Adipocyte (in vitro differentiated cells): Measurements from ENCODE around the gene FAM98C.

Experiments used
- DNase-seq: peaks from one replicate; pipeline ENCODE4 v3.0.0-alpha.2; 2015; ENCODE audit warnings: low read depth
- H3K27me3 ChIP-seq: replicated peaks from 2 replicates; pipeline ENCODE4 v1.7.0; 2013; ENCODE audit warnings: mild to moderate bottlenecking, low read length, moderate library complexity; ENCODE audit not compliant: control insufficient read depth, insufficient read depth
- H3K36me3 ChIP-seq: 2 replicates; pipeline ENCODE4 v1.7.0; 2013; ENCODE audit warnings: low read length, mild to moderate bottlenecking, moderate library complexity; ENCODE audit not compliant: control insufficient read depth, insufficient read depth, severe bottlenecking
- H3K4me1 ChIP-seq: 2 replicates; pipeline ENCODE4 v1.7.0; 2013; ENCODE audit warnings: mild to moderate bottlenecking, low read length, moderate library complexity; ENCODE audit not compliant: control insufficient read depth, insufficient read depth
- H3K4me3 ChIP-seq: 2 replicates; pipeline ENCODE4 v1.7.0; 2013; ENCODE audit warnings: mild to moderate bottlenecking, low read length, moderate library complexity
- H3K9ac ChIP-seq: 2 replicates; pipeline ENCODE4 v1.7.0; 2013; ENCODE audit warnings: mild to moderate bottlenecking, low read length, moderate library complexity
- H3K9me3 ChIP-seq: 2 replicates; pipeline ENCODE4 v1.7.0; 2013; ENCODE audit warnings: mild to moderate bottlenecking, low read length, moderate library complexity; ENCODE audit not compliant: control insufficient read depth

FAM98C gene

DNA sequence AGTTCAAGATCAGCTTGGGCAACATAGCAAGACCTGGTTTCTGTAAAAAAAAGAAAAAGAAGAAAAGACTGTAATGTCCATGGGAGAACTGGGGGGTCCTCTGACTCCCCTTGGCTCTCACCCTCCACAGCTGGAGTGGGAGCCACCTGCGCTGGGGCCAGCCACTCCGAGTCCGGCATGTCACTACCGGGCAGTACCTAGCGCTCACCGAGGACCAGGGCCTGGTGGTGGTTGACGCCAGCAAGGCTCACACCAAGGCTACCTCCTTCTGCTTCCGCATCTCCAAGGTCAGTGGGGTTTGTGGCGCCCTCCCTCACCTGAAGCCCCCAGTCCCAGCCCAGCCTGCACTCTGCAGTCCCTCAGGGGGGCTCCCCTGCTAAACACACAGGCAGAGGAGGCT lies 45.3 kb downstream of the FAM98C start:
- peaks cover 4% of the 10 kb centered on the region for H3K9me3 ChIP-seq
- DNase-seq, result no peak
- no peak overlapping the region for H3K4me3 ChIP-seq

DNA sequence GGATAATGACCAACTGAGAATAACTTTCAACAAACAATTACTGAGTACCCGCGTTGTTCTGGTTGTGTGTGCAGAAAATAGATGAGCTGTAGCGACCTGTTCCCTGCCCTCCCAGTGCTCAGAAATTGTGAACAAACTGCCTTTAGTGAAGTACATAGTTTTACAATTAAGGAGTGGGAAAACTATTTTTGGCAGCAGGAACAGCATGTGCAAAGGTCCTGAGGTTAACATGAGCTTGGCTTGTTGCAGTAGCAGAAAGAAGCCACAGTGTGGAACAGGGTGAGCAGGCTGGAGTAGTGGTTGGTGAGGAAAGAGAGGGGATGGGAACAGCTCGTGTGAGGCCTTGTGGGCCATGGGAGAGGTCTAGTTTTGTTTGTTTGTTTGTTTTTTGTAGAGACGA lies 46.6 kb downstream of the FAM98C start:
- H3K9ac ChIP-seq, result no peak overlapping the region
- peaks cover 28% of the 10 kb centered on the region for H3K27me3 ChIP-seq
- peaks cover 4% of the 10 kb centered on the region for H3K9me3 ChIP-seq
- H3K4me3 ChIP-seq, result no peak overlapping the region
- DNase-seq, result no peak
- H3K36me3 ChIP-seq, result no peaks in the 10 kb centered on the region
- H3K4me1 ChIP-seq, result no peaks in the 10 kb centered on the region

More for the DNA sequence above, 45.3 kb downstream of the FAM98C start:
- no peak overlapping the region for H3K9ac ChIP-seq
- no peaks in the 10 kb centered on the region for H3K36me3 ChIP-seq
- peaks cover 28% of the 10 kb centered on the region for H3K27me3 ChIP-seq
- H3K4me1 ChIP-seq, result no peaks in the 10 kb centered on the region

DNA sequence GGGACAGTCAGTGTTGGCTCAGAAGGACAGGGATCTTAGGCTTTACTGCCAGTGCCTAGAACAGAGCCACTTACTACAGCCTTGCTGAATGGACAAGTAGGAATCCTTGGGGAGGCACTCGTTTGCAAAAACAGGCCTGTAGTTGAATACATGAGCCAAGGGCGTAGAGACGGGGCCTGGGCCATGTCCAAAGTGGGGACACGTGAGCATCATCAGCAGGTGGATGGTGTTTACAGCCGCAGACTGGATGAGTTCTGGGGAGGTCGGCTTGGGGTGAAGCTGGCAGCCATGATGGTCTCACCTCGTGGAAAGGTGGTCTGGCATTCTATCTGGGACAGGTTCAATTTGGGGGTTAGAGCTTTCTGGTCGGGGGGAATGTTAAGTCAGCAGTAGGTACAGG lies 48.1 kb downstream of the FAM98C start:
- Histone ChIP-seq H3K9ac (no peak overlapping the region), H3K36me3 (no peaks in the 10 kb centered on the region), H3K9me3 (peaks cover 4% of the 10 kb centered on the region), H3K4me3 (no peak overlapping the region), H3K27me3 (peaks cover 32% of the 10 kb centered on the region), H3K4me1 (no peaks in the 10 kb centered on the region)
- no peak for DNase-seq

DNA sequence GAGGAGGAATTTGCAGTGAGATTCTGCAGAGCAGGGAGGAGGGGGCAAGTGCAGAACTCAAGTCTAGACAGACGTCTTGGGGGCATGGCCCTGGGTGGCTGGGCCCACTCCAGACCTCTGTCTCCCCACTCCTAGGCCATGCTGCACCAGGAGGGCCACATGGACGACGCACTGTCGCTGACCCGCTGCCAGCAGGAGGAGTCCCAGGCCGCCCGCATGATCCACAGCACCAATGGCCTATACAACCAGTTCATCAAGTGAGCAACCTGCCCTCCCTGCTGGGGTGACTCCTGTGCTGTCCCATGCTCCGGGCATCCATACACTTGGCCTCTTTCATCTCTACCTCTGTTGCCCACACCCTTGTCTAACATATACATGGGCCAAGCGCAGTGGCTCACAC lies 48.7 kb downstream of the FAM98C start:
- no peak for DNase-seq
- H3K4me3 ChIP-seq, result no peak overlapping the region
- H3K4me1 ChIP-seq, result no peaks in the 10 kb centered on the region
- H3K36me3 ChIP-seq, result no peaks in the 10 kb centered on the region
- peaks cover 27% of the 10 kb centered on the region for H3K27me3 ChIP-seq
- peaks cover 4% of the 10 kb centered on the region for H3K9me3 ChIP-seq
- no peak overlapping the region for H3K9ac ChIP-seq

DNA sequence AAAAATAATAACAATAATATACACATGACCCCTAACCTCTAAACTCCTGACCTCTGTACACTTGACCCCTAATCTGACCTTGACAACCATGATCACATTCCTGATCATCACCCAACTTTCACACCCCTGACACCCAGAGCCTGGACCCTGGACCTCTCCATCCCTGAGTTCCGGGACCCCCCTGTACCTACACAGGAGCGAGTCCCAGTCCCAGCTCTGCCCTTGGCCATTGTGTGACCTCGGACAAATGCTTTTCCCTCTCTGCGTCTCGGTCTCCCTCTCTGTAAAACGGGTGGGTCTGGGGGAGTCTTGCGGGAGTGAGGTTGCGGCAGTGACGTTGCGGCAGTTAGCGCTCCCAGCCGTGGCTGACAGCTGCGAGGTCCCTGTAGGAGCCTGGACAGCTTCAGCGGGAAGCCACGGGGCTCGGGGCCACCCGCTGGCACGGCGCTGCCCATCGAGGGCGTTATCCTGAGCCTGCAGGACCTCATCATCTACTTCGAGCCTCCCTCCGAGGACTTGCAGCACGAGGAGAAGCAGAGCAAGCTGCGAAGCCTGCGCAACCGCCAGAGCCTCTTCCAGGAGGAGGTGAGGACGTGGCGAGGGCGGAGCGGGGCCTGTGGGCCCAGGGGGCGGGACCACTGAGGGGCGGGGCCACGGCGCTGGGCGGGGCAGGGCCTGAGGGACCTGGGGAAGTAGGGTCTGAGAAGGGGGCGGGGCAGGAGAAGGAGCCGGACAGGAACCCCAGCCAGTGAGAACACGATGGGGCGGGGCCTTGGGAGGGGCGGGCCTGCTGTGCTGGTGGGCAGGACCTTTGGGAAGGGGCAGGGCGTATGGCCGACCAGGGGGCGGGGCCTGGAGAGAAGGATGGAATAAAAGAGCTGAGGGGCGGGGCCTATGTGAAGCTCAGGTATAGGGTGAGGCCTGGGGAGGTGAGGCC lies 49.8 kb downstream of the FAM98C start:
- no peak for DNase-seq
- H3K9me3 ChIP-seq, result peaks cover 4% of the 10 kb centered on the region
- H3K36me3 ChIP-seq, result no peaks in the 10 kb centered on the region
- H3K9ac ChIP-seq, result no peak overlapping the region
- no peak overlapping the region for H3K4me3 ChIP-seq
- H3K27me3 ChIP-seq, result peaks cover 33% of the 10 kb centered on the region
- no peaks in the 10 kb centered on the region for H3K4me1 ChIP-seq

DNA sequence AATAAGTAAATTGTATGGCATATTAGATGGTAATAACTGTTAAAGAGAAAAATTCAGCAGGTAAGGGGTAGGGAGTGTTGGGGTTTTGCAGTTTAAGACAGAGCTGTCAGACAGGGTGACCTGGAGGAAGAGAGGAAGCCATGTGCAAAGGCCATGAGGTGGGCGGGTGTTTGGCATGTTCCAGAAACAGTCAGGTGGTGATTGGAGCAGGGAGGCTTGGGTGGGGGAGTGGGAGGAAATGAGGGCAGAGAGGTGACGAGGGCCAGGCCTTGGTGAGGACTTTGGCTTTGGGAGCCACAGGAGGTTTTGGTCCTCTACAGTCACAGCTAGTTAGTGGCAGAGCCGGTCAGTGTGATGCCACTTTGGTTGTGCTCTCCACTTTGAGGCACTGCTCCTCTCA lies 50.7 kb downstream of the FAM98C start:
- no peak overlapping the region for H3K4me3 ChIP-seq
- peaks cover 33% of the 10 kb centered on the region for H3K27me3 ChIP-seq
- no peak overlapping the region for H3K9ac ChIP-seq
- DNase-seq, result no peak
- H3K36me3 ChIP-seq, result no peaks in the 10 kb centered on the region
- no peaks in the 10 kb centered on the region for H3K4me1 ChIP-seq
- H3K9me3 ChIP-seq, result peaks cover 4% of the 10 kb centered on the region

DNA sequence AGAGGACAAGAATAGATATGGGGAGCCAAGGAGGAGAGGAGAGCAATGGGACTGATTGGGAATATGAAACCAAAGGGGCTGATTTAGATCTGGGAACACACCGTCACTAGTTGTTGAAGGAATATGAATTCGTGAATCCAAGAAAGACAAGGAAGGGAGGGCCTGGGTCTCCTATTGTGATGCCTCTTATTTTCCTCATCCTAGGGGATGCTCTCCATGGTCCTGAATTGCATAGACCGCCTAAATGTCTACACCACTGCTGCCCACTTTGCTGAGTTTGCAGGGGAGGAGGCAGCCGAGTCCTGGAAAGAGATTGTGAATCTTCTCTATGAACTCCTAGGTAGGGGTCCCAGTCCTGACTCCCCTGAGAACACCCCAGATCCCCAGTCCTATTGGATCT lies 52.1 kb downstream of the FAM98C start:
- DNase-seq, result peak; percentile 31
- Histone ChIP-seq H3K4me3 (no peak overlapping the region), H3K9me3 (no peaks in the 10 kb centered on the region), H3K27me3 (peaks cover 25% of the 10 kb centered on the region), H3K36me3 (no peaks in the 10 kb centered on the region), H3K4me1 (no peaks in the 10 kb centered on the region), H3K9ac (no peak overlapping the region)

DNA sequence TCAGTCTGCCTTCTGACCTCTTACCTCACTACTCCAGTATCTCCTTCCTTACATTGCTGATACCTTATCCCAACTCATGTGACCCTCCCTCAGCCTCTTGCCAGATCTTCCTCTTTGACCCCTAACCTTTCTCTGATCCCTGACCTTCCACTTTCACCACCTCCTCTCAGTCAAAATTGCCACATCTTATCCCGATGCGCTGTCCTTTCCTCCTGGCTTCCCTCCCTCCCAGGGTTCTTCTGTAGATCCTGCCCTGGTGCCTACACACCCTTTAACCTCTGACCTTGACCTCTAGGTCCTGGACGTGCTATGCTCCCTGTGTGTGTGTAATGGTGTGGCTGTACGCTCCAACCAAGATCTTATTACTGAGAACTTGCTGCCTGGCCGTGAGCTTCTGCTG lies 54.3 kb downstream of the FAM98C start:
- Histone ChIP-seq H3K27me3 (peaks cover 16% of the 10 kb centered on the region), H3K36me3 (no peaks in the 10 kb centered on the region), H3K9me3 (no peaks in the 10 kb centered on the region), H3K9ac (no peak overlapping the region), H3K4me1 (no peaks in the 10 kb centered on the region), H3K4me3 (no peak overlapping the region)
- DNase-seq, result no peak

DNA sequence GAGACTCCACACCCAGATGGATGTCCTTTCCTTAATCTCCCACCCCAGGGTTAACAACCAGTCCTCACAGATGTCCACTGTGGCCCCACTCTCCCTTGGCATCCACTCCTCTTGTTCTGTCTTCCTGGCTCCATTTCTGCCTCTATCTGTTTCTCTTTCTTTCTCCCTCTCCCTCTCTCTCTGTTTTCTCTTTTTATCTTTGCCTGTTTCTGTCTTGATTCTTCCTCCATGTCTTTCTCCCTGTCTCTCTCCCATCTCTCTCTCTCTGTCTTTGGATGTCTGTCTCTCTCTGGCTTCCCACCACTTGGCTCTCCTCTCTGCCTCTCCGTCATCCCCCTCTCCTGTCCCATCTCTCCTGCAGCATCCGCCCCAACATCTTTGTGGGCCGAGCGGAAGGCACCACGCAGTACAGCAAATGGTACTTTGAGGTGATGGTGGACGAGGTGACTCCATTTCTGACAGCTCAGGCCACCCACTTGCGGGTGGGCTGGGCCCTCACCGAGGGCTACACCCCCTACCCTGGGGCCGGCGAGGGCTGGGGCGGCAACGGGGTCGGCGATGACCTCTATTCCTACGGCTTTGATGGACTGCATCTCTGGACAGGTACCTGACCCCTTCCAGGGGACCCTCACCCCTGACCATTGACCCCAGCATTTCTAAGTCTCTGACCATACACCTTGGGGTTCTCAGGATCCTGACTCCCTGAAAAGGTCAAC lies 55.0 kb downstream of the FAM98C start:
- Histone ChIP-seq H3K4me3 (no peak overlapping the region), H3K27me3 (peaks cover 16% of the 10 kb centered on the region), H3K9me3 (no peaks in the 10 kb centered on the region), H3K36me3 (no peaks in the 10 kb centered on the region), H3K9ac (no peak overlapping the region), H3K4me1 (no peaks in the 10 kb centered on the region)
- DNase-seq, result no peak
